ENCODE data around the gene PITPNC1. TPM values are rescaled to one million over a fixed set of nuclear protein-coding genes. Genes with fewer than 3 reads are reported as not detected.

PITPNC1 gene
- total RNA-seq, 1 experiment from 2014 or later: 20.8 TPM

DNA sequence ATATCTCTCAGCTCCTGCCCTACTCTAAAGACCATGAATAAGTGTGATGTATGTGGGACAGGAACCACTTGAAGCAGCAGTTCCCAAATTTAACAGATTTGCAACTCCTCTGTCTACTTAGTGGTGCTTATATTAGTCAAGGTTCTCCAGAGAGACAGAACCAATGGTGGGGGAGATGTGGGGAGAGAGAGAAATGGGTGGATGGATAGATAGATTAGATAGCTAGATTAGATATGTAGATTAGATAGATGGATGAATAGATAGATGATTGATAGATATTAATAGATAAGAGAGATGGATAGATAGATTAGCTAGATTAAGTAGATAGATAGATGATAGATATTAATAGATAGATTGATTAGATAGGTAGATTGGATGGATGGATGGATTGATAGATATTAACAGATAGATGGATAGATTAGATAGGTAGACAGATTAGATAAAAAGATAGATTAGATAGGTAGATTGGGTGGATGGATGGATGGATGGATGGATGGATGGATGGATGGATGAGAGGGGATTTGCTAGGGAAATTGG, 186.7 kb downstream of the PITPNC1 start:
- ATAC-seq: no peak
- TF ChIP-seq POLR2AphosphoS5 (IDR thresholded peaks at IDR 0.05; ENCODE audit: low read depth, low read length) (no peak), TCF7L2 (IDR thresholded peaks at IDR 0.05; ENCODE audit: low read depth, low read length) (no peak), SIN3A (IDR thresholded peaks at IDR 0.05; ENCODE audit: borderline replicate concordance, insufficient read depth, low read depth, low read length) (no peak)
- TF ChIP-seq, protein P1, sequence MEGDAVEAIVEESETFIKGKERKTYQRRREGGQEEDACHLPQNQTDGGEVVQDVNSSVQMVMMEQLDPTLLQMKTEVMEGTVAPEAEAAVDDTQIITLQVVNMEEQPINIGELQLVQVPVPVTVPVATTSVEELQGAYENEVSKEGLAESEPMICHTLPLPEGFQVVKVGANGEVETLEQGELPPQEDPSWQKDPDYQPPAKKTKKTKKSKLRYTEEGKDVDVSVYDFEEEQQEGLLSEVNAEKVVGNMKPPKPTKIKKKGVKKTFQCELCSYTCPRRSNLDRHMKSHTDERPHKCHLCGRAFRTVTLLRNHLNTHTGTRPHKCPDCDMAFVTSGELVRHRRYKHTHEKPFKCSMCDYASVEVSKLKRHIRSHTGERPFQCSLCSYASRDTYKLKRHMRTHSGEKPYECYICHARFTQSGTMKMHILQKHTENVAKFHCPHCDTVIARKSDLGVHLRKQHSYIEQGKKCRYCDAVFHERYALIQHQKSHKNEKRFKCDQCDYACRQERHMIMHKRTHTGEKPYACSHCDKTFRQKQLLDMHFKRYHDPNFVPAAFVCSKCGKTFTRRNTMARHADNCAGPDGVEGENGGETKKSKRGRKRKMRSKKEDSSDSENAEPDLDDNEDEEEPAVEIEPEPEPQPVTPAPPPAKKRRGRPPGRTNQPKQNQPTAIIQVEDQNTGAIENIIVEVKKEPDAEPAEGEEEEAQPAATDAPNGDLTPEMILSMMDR (IDR thresholded peaks at IDR 0.05): no peak
- TF ChIP-seq, protein P2, sequence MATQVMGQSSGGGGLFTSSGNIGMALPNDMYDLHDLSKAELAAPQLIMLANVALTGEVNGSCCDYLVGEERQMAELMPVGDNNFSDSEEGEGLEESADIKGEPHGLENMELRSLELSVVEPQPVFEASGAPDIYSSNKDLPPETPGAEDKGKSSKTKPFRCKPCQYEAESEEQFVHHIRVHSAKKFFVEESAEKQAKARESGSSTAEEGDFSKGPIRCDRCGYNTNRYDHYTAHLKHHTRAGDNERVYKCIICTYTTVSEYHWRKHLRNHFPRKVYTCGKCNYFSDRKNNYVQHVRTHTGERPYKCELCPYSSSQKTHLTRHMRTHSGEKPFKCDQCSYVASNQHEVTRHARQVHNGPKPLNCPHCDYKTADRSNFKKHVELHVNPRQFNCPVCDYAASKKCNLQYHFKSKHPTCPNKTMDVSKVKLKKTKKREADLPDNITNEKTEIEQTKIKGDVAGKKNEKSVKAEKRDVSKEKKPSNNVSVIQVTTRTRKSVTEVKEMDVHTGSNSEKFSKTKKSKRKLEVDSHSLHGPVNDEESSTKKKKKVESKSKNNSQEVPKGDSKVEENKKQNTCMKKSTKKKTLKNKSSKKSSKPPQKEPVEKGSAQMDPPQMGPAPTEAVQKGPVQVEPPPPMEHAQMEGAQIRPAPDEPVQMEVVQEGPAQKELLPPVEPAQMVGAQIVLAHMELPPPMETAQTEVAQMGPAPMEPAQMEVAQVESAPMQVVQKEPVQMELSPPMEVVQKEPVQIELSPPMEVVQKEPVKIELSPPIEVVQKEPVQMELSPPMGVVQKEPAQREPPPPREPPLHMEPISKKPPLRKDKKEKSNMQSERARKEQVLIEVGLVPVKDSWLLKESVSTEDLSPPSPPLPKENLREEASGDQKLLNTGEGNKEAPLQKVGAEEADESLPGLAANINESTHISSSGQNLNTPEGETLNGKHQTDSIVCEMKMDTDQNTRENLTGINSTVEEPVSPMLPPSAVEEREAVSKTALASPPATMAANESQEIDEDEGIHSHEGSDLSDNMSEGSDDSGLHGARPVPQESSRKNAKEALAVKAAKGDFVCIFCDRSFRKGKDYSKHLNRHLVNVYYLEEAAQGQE (IDR thresholded peaks at IDR 0.05; ENCODE audit: insufficient read depth in 1 of 2, low read depth in 2 of 2, low read length in 1 of 2): no peak
- ChIA-PET POLR2A (no interaction called here), CTCF (interaction anchor here (0.6 kb wide), 1 partner anchor 135 kb away, joined by 9 read pairs; no protein-coding TSS in a partner anchor)
- in situ Hi-C loops (cut with HindIII; ENCODE audit: low pct_unique_long_range_greater_than_20kb, low sequenced_read_pairs) (no loop called here), intact Hi-C loops (cut with micrococcal nuclease; ENCODE audit: unreplicated experiment) (no loop called here)
- BruUV-seq (replicated peaks): no TSS peak
- H3K4me3 ChIP-seq (ENCODE audit: low read depth in 2 of 2, low read length in 2 of 2): no peak overlapping the region
- no peaks in the 10 kb centered on the region for H3K36me3 ChIP-seq (ENCODE audit: control insufficient read depth, insufficient read depth, low read length)
- no peaks in the 10 kb centered on the region for H3K4me1 ChIP-seq (ENCODE audit: control insufficient read depth, insufficient read depth, low read length)
- no peaks in the 10 kb centered on the region for H3K27me3 ChIP-seq (ENCODE audit: control insufficient read depth, insufficient read depth, low read length)
- no peak overlapping the region for H3K27ac ChIP-seq (ENCODE audit: low read length)
- no peak for DNase-seq (ENCODE audit: low read depth, low spot score)
- no peaks in the 10 kb centered on the region for H3K9me3 ChIP-seq (ENCODE audit: control insufficient read depth, insufficient read depth, low read depth, low read length)

DNA sequence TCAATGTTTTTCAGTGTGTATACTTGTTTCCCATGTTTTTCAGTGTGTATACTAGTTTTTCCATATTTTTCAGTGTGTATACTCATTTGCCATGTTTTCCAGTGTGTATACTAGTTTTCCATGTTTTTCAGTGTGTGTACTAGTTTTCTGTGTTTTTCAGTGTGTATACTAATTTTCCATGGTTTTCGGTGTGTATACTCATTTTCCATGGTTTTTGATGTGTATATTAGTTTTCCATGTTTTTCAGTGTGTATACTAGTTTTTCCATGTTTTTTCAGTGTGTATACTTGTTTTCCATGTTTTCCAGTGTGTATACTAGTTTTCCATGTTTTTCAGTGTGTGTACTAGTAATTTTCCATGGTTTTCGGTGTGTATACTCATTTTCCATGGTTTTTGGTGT, 188.0 kb downstream of the PITPNC1 start:
- ChIA-PET CTCF (no interaction called here), POLR2A (no interaction called here)
- H3K4me1 ChIP-seq (ENCODE audit: control insufficient read depth, insufficient read depth, low read length): no peaks in the 10 kb centered on the region
- intact Hi-C loops (cut with micrococcal nuclease; ENCODE audit: unreplicated experiment) (no loop called here), in situ Hi-C loops (cut with HindIII; ENCODE audit: low pct_unique_long_range_greater_than_20kb, low sequenced_read_pairs) (no loop called here)
- DNase-seq (ENCODE audit: low read depth, low spot score) (no peak), ATAC-seq (no peak)
- H3K36me3 ChIP-seq (ENCODE audit: control insufficient read depth, insufficient read depth, low read length): no peaks in the 10 kb centered on the region
- no peak overlapping the region for H3K27ac ChIP-seq (ENCODE audit: low read length)
- H3K9me3 ChIP-seq (ENCODE audit: control insufficient read depth, insufficient read depth, low read depth, low read length): no peaks in the 10 kb centered on the region
- TF ChIP-seq, protein P2 (IDR thresholded peaks at IDR 0.05; ENCODE audit: insufficient read depth in 1 of 2, low read depth in 2 of 2, low read length in 1 of 2): no peak
- TF ChIP-seq POLR2AphosphoS5 (IDR thresholded peaks at IDR 0.05; ENCODE audit: low read depth, low read length) (no peak), SIN3A (IDR thresholded peaks at IDR 0.05; ENCODE audit: borderline replicate concordance, insufficient read depth, low read depth, low read length) (no peak), TCF7L2 (IDR thresholded peaks at IDR 0.05; ENCODE audit: low read depth, low read length) (no peak)
- TF ChIP-seq, protein P1 (IDR thresholded peaks at IDR 0.05): no peak
- no peaks in the 10 kb centered on the region for H3K27me3 ChIP-seq (ENCODE audit: control insufficient read depth, insufficient read depth, low read length)
- BruUV-seq (replicated peaks): no TSS peak
- H3K4me3 ChIP-seq (ENCODE audit: low read depth in 2 of 2, low read length in 2 of 2): no peak overlapping the region

All from Panc1 (cell line).